Effector memory CD4-positive, alpha-beta T cell (primary cell): ENCODE results near the gene C19orf38.
"Not testable (repeated sequence)": the region's sequence is repeated elsewhere in the genome, so short reads cannot be mapped to it uniquely, and the experiment has no call there.

Experiments used
- DNase-seq, 3 donors: peaks; one replicate each; pipeline ENCODE4 v3.0.0-alpha.2; 2020
- H3K27ac ChIP-seq: 2 replicates; pipeline ENCODE4 v1.7.0; 2013; ENCODE audit warnings: mild to moderate bottlenecking, low read length, moderate library complexity; ENCODE audit not compliant: insufficient read depth, poor library complexity, severe bottlenecking
- H3K27me3 ChIP-seq: replicated peaks from 2 replicates; pipeline ENCODE4 v1.7.0; 2013; ENCODE audit warnings: mild to moderate bottlenecking, low read length; ENCODE audit not compliant: insufficient read depth, control insufficient read depth, poor library complexity, severe bottlenecking
- H3K36me3 ChIP-seq: 2 replicates; pipeline ENCODE4 v1.7.0; 2013; ENCODE audit warnings: mild to moderate bottlenecking, low read length, moderate library complexity; ENCODE audit not compliant: control insufficient read depth, insufficient read depth
- H3K4me1 ChIP-seq: 2 replicates; pipeline ENCODE4 v1.7.0; 2013; ENCODE audit warnings: low read length, mild to moderate bottlenecking; ENCODE audit not compliant: control insufficient read depth, insufficient read depth, poor library complexity, severe bottlenecking
- H3K4me3 ChIP-seq: 2 replicates; pipeline ENCODE4 v1.7.0; 2013; ENCODE audit warnings: low read length, low read depth, mild to moderate bottlenecking; ENCODE audit not compliant: insufficient read depth, poor library complexity, severe bottlenecking
- H3K9me3 ChIP-seq: 2 replicates; pipeline ENCODE4 v1.7.0; 2013; ENCODE audit warnings: mild to moderate bottlenecking, low read length, moderate library complexity; ENCODE audit not compliant: control insufficient read depth

The C19orf38 gene

GRCh38 chr19:10835089-10835753, 13.0 kb upstream of the C19orf38 start:
- peak in 1 of 3 donors; percentile 12 for DNase-seq
- peak overlapping the region; percentile 92 for H3K27ac ChIP-seq
- H3K4me1 ChIP-seq: peaks cover 7% of the 10 kb centered on the region
- H3K4me3 ChIP-seq: peak overlapping the region; percentile 86
- H3K27me3 ChIP-seq: no peaks in the 10 kb centered on the region
- H3K36me3 ChIP-seq: peaks cover 13% of the 10 kb centered on the region
- no peaks in the 10 kb centered on the region for H3K9me3 ChIP-seq

- H3K36me3 ChIP-seq: peaks cover 7% of the 10 kb centered on the region
- peak within 1 kb of the TSS; percentile 92 for H3K27ac ChIP-seq
- no peaks in the 10 kb centered on the region for H3K27me3 ChIP-seq
- peaks cover 7% of the 10 kb centered on the region for H3K4me1 ChIP-seq
- H3K9me3 ChIP-seq: no peaks in the 10 kb centered on the region
- DNase-seq: peak; percentile 90 to 94 (median 93)
- peak within 1 kb of the TSS; percentile 86 for H3K4me3 ChIP-seq
Observed at GRCh38 chr19:10835754-10836478, 12.3 kb upstream of the C19orf38 start, which contains the start of gene TMED1. TSS of gene TMED1 (minus strand) at chr19:10836212. CDS start at chr19:10836191, 21 bp downstream.

- H3K4me1 ChIP-seq: peaks cover 7% of the 10 kb centered on the region
- H3K4me3 ChIP-seq: peak overlapping the region; percentile 86
- no peaks in the 10 kb centered on the region for H3K9me3 ChIP-seq
- DNase-seq: peak in 2 of 3 donors; percentile 64 to 70
- H3K36me3 ChIP-seq: peaks cover under 1% of the 10 kb centered on the region
- no peaks in the 10 kb centered on the region for H3K27me3 ChIP-seq
- peak overlapping the region; percentile 92 for H3K27ac ChIP-seq
Observed at GRCh38 chr19:10836479-10837330, 11.5 kb upstream of the C19orf38 start.

GRCh38 chr19:10837649-10838048, 10.6 kb upstream of the C19orf38 start:
- H3K9me3 ChIP-seq, H3K36me3 ChIP-seq, DNase-seq, H3K27ac ChIP-seq, H3K4me3 ChIP-seq, H3K27me3 ChIP-seq, H3K4me1 ChIP-seq: not testable (repeated sequence)

- Histone ChIP-seq H3K9me3 (no peaks in the 10 kb centered on the region), H3K36me3 (no peaks in the 10 kb centered on the region), H3K4me3 (no peak overlapping the region), H3K27me3 (no peaks in the 10 kb centered on the region), H3K27ac (no peak overlapping the region), H3K4me1 (peaks cover 7% of the 10 kb centered on the region)
- no peak for DNase-seq
Observed at GRCh38 chr19:10838377-10838776, 9.8 kb upstream of the C19orf38 start.

- Histone ChIP-seq H3K4me1 (peaks cover 7% of the 10 kb centered on the region), H3K9me3 (no peaks in the 10 kb centered on the region), H3K4me3 (no peak overlapping the region), H3K36me3 (no peaks in the 10 kb centered on the region), H3K27ac (no peak overlapping the region), H3K27me3 (no peaks in the 10 kb centered on the region)
- no peak for DNase-seq
Observed at GRCh38 chr19:10839114-10840050, 8.8 kb upstream of the C19orf38 start.

GRCh38 chr19:10842788-10843187, 5.4 kb upstream of the C19orf38 start:
- H3K4me1 ChIP-seq: no peaks in the 10 kb centered on the region
- no peak overlapping the region for H3K27ac ChIP-seq
- DNase-seq: no peak
- no peaks in the 10 kb centered on the region for H3K9me3 ChIP-seq
- no peak overlapping the region for H3K4me3 ChIP-seq
- H3K36me3 ChIP-seq: no peaks in the 10 kb centered on the region
- H3K27me3 ChIP-seq: no peaks in the 10 kb centered on the region

GRCh38 chr19:10846500-10847202, 1.6 kb upstream of the C19orf38 start:
- Histone ChIP-seq H3K4me3 (no peak overlapping the region), H3K4me1 (no peaks in the 10 kb centered on the region), H3K36me3 (no peaks in the 10 kb centered on the region), H3K9me3 (no peaks in the 10 kb centered on the region), H3K27ac (no peak overlapping the region), H3K27me3 (no peaks in the 10 kb centered on the region)
- no peak for DNase-seq

GRCh38 chr19:10850631-10851030, 2.4 kb downstream of the C19orf38 start:
- Histone ChIP-seq H3K9me3 (no peaks in the 10 kb centered on the region), H3K4me1 (no peaks in the 10 kb centered on the region), H3K36me3 (no peaks in the 10 kb centered on the region), H3K4me3 (no peak overlapping the region), H3K27me3 (no peaks in the 10 kb centered on the region), H3K27ac (no peak overlapping the region)
- DNase-seq: no peak
